K562 (cell line): ENCODE results near the gene SNX3. TPM values are rescaled to one million over a fixed set of nuclear protein-coding genes. Genes with fewer than 3 reads are reported as not detected.
A peak's percentile ranks its signal among the peaks of the same experiment; 100 is the strongest.

Experiments used
- ATF7 ChIP-seq: fragments of 450-650 bp; IDR thresholded peaks from 2 replicates; pipeline ENCODE4 v1.7.1; 2014; ENCODE audit warnings: mild to moderate bottlenecking, moderate library complexity
- BHLHE40 ChIP-seq: IDR thresholded peaks from 2 replicates; pipeline ENCODE4 v1.6.1; 2011; ENCODE audit warnings: low read length, improper control_type of control experiment
- CCAR2 ChIP-seq: fragments of 200-400 bp; formaldehyde crosslinking; IDR thresholded peaks from 2 replicates; pipeline ENCODE4 v1.6.1; 2017; ENCODE audit warnings: mild to moderate bottlenecking, low read depth, low read length
- CLOCK ChIP-seq: fragments of 250-450 bp; sonication (Bioruptor Pico); IDR thresholded peaks from 2 replicates; pipeline ENCODE4 v1.4.0; 2020; ENCODE audit warnings: mild to moderate bottlenecking, moderate library complexity, borderline replicate concordance
- COPS2 ChIP-seq: fragments of 450-650 bp; conservative IDR thresholded peaks from 2 replicates; pipeline ENCODE4 v1.6.1; 2016; ENCODE audit warnings: mild to moderate bottlenecking, moderate library complexity
- CREB3 ChIP-seq: fragments of 450-650 bp; conservative IDR thresholded peaks from 2 replicates; pipeline ENCODE4 v1.6.1; 2016; ENCODE audit warnings: missing genetic modification characterization, low read depth, mild to moderate bottlenecking, missing compliant biosample characterization, moderate library complexity
- GMEB1 ChIP-seq: fragments of 250-450 bp; sonication (Bioruptor Pico); IDR thresholded peaks from 2 replicates; pipeline ENCODE4 v1.4.0; 2020; ENCODE audit warnings: mild to moderate bottlenecking
- HDAC2 ChIP-seq: fragments of 450-650 bp; IDR thresholded peaks from 2 replicates; pipeline ENCODE4 v1.6.1; 2016; ENCODE audit warnings: mild to moderate bottlenecking
- HMGXB4 ChIP-seq: sonication (generic); formaldehyde crosslinking; IDR thresholded peaks from 2 replicates; pipeline ENCODE4 v1.8.1; 2023; ENCODE audit warnings: mild to moderate bottlenecking, missing genetic modification reagents
- KAT8 ChIP-seq: fragments of 450-650 bp; IDR thresholded peaks from 2 replicates; pipeline ENCODE4 v1.6.1; 2016; ENCODE audit warnings: low read depth, mild to moderate bottlenecking
- KLF6 ChIP-seq: fragments of 250-450 bp; sonication (Bioruptor Pico); IDR thresholded peaks from 2 replicates; pipeline ENCODE4 v1.4.0; 2020; ENCODE audit warnings: mild to moderate bottlenecking, moderate library complexity, borderline replicate concordance
- MYNN ChIP-seq, 2 experiments: sonication (generic); formaldehyde crosslinking in 1 of 2; IDR thresholded peaks; 2 replicates each; pipeline versions ENCODE4 v1.5.0 to v1.6.1; 2016 to 2020; ENCODE audit warnings: antibody characterized with exemption in 1 of 2, missing genetic modification reagents in 1 of 2
- OTX1 ChIP-seq: fragments of 450-650 bp; formaldehyde crosslinking; IDR thresholded peaks from 2 replicates; pipeline ENCODE4 v1.4.0; 2022; ENCODE audit warnings: mild to moderate bottlenecking
- STAT6 ChIP-seq: sonication (generic); formaldehyde crosslinking; IDR thresholded peaks from 2 replicates; pipeline ENCODE4 v1.8.1; 2023; ENCODE audit warnings: mild to moderate bottlenecking, missing genetic modification reagents
- TOE1 ChIP-seq, 2 experiments: fragments of 450-650 bp in 1 of 2; sonication (generic) in 1 of 2; formaldehyde crosslinking in 1 of 2; IDR thresholded peaks; 2 replicates each; pipeline versions ENCODE4 v1.7.1 to v1.8.0; 2016 to 2022; ENCODE audit warnings: borderline replicate concordance in 2 of 2, mild to moderate bottlenecking in 2 of 2, antibody characterized with exemption in 1 of 2, inconsistent platforms in 1 of 2, low read depth in 1 of 2, missing genetic modification reagents in 1 of 2, moderate library complexity in 1 of 2
- ZNF717 ChIP-seq: fragments of 250-450 bp; sonication (Bioruptor Pico); IDR thresholded peaks from 2 replicates; pipeline ENCODE4 v1.5.0; 2021
- polyA plus RNA-seq, 8 experiments: library from polyadenylated mRNA; depleted of rRNA in 4 of 8; stranded (reverse) in 5 of 8; unstranded in 3 of 8; fragments of >200 nt; fragmentation: Nextera tagmentation in 2 of 8; fragmentation: Illumina TruSeq in 1 of 8; extraction: Ambion mirVana in 2 of 8; extraction: Trizol in 1 of 8; gene quantifications; 2 replicates each; pipeline versions ENCODE4 v1.2.1 to v1.2.3, GENCODE V29; 2011 to 2014; ENCODE audit warnings: inconsistent platforms in 1 of 8, missing spikeins in 1 of 8
- total RNA-seq, 7 experiments: library from RNA; depleted of rRNA in 6 of 7; stranded (reverse); fragments of >200 nt in 6 of 7; fragmentation: Illumina TruSeq in 2 of 7; extraction: Trizol in 2 of 7; gene quantifications; 2 replicates each; pipeline versions ENCODE4 v1.2.1 to v1.2.3, GENCODE V29; 2011 to 2021; ENCODE audit warnings: low replicate concordance in 1 of 7

Gene SNX3
- total and polyA plus RNA-seq, 9 of the 15 experiments (the other 6 are each of a cell fraction or from before 2014, with no cell fraction given): 48.9 to 410 (median 159) TPM

DNA sequence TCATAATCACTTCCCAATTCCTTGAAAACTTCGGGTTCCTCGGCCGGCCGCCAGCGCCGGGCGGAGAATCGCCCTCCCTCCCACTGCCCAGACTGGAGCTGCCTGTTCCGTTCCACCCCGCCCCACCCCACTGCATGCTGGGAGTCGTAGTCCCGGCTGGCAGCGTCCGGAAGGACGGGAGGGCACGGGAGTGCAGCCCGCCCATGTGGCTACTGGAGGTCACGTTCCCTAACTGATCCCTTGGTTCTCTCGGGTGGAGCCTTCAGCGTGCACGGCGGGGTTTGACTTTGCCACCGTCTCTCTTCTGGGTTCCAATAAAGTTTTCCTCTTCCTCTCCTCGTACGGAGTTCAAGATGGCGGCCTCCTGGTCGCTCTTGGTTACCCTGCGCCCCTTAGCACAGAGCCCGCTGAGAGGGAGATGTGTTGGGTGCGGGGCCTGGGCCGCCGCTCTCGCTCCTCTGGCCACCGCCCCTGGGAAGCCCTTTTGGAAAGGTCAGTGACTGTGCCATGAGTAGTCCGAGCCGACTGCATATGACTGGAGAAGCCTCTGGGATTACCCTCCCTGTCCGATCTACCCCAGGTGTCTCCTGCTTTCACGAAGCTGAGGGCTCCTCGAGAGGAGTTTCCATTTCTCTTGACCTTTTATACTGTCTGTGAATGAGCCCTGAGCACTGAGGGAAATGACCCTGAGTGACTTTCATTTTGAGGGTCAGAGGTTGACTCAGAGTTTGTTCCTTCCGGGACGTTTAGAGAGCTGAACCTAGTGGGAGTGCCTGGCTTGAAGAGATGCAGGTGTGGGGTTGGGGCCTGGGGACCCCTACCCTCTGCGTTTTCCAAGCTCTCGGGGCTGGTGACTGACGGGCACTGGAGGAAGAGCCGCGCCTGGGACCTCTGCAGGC is 34.1 kb upstream of the SNX3 start, which contains the start of gene AFG1L (continued):
- TF ChIP-seq CLOCK (CRISPR knock-in tag) (no peak), TOE1 (IDR thresholded peaks at IDR 0.05; ENCODE audit: borderline replicate concordance) (peak; percentile 35; the same call in 1 of the 2 replicates), TOE1 (CRISPR knock-in tag; IDR thresholded peaks at IDR 0.05; ENCODE audit: borderline replicate concordance, low read depth) (no peak; the same call in 1 of the 2 replicates), STAT6 (CRISPR knock-in tag) (no peak; the same call in 1 of the 2 replicates), OTX1 (no peak), ATF7 (peak; percentile 79), COPS2 (no peak), HDAC2 (0 out of 2 replicates have a peak, but pooled peaks have one; percentile 28), GMEB1 (CRISPR knock-in tag) (peak; percentile 61; the same call in 1 of the 2 replicates), CREB3 (tag) (no peak), ZNF717 (CRISPR knock-in tag) (no peak), BHLHE40 (peak; percentile 97), KLF6 (CRISPR knock-in tag) (no peak), HMGXB4 (CRISPR knock-in tag) (no peak), KAT8 (no peak; the same call in 1 of the 2 replicates), MYNN (IDR thresholded peaks at IDR 0.05) (0 out of 2 replicates have a peak, but pooled peaks have one; percentile 47), MYNN (CRISPR knock-in tag; IDR thresholded peaks at IDR 0.05) (no peak), CCAR2 (no peak)
